Stimulated activated CD8-positive, alpha-beta memory T cell treated with anti-CD3 and anti-CD28 coated beads, Interleukin-4, amount 100 ng/mL, for 48 hours (primary cell): ENCODE measurements around the gene SOX21.

Experiments
- DNase-seq: peaks from one replicate; pipeline ENCODE4 v3.0.0-alpha.2; 2020

SOX21 gene

GRCh38 chr13:94708031-94708859, 4.1 kb downstream of the SOX21 start:
- peak; percentile 27 for DNase-seq

GRCh38 chr13:94707400-94708021, 4.8 kb downstream of the SOX21 start:
- DNase-seq = peak; percentile 25

- DNase-seq = no peak
These were observed 5.4 kb downstream of the SOX21 start for GRCh38 chr13:94706843-94707399.

GRCh38 chr13:94706101-94706842, 6.1 kb downstream of the SOX21 start:
- no peak for DNase-seq

- no peak for DNase-seq
These were observed 7.0 kb downstream of the SOX21 start for GRCh38 chr13:94705081-94706030.

- DNase-seq = no peak
These were observed 7.8 kb downstream of the SOX21 start for GRCh38 chr13:94704377-94705080.

- DNase-seq = no peak
These were observed 8.5 kb downstream of the SOX21 start for GRCh38 chr13:94703721-94704314.

GRCh38 chr13:94703271-94703670, 9.1 kb downstream of the SOX21 start:
- no peak for DNase-seq

- DNase-seq = no peak
These were observed 9.9 kb downstream of the SOX21 start for GRCh38 chr13:94702181-94703041.

- no peak for DNase-seq
These were observed 10.8 kb downstream of the SOX21 start for GRCh38 chr13:94701313-94702180.

- no peak for DNase-seq
These were observed 11.8 kb downstream of the SOX21 start for GRCh38 chr13:94700536-94700935.

GRCh38 chr13:94700051-94700535, 12.3 kb downstream of the SOX21 start:
- DNase-seq = no peak

GRCh38 chr13:94696171-94696570, 16.2 kb downstream of the SOX21 start:
- no peak for DNase-seq

- DNase-seq = no peak
These were observed 20.3 kb downstream of the SOX21 start for GRCh38 chr13:94692030-94692429.

- no peak for DNase-seq
These were observed 28.9 kb downstream of the SOX21 start for GRCh38 chr13:94683409-94683808.

- no peak for DNase-seq
These were observed 30.1 kb downstream of the SOX21 start for GRCh38 chr13:94682229-94682628.

GRCh38 chr13:94679614-94680013, 32.7 kb downstream of the SOX21 start:
- DNase-seq = no peak

GRCh38 chr13:94678845-94679244, 33.5 kb downstream of the SOX21 start:
- no peak for DNase-seq

- no peak for DNase-seq
These were observed 34.5 kb downstream of the SOX21 start for GRCh38 chr13:94677799-94678198.
